K562 (cell line): Measurements from ENCODE around the gene RASGRP2. TPM values are rescaled to one million over a fixed set of nuclear protein-coding genes. Genes with fewer than 3 reads are reported as not detected.

Source experiments
- ARID1B ChIP-seq: fragments of 450-650 bp; IDR thresholded peaks from 2 replicates; pipeline ENCODE4 v1.6.1; 2016; ENCODE audit warnings: antibody characterized with exemption, mild to moderate bottlenecking, inconsistent platforms
- ARNT ChIP-seq, 2 experiments: fragments of 450-650 bp; IDR thresholded peaks; 2 replicates each; pipeline ENCODE4 v1.6.1; 2016; ENCODE audit warnings: mild to moderate bottlenecking in 1 of 2
- CBX3 ChIP-seq, 2 experiments: IDR thresholded peaks; 1 replicate in 1 of 2; 2 replicates in 1 of 2; pipeline ENCODE4 v1.6.1; 2012; ENCODE audit warnings: inconsistent platforms in 2 of 2, low read length in 2 of 2, borderline replicate concordance in 1 of 2, control low read depth in 1 of 2
- CEBPZ ChIP-seq: fragments of 150-350 bp; IDR thresholded peaks from 2 replicates; pipeline ENCODE4 v1.6.1; 2014; ENCODE audit warnings: low read depth, mild to moderate bottlenecking, low read length, borderline replicate concordance
- EP400 ChIP-seq: fragments of 450-650 bp; IDR thresholded peaks from 2 replicates; pipeline ENCODE4 v1.6.1; 2017; ENCODE audit warnings: antibody characterized with exemption, mild to moderate bottlenecking, moderate library complexity
- HDAC2 ChIP-seq: fragments of 450-650 bp; IDR thresholded peaks from 2 replicates; pipeline ENCODE4 v1.6.1; 2016; ENCODE audit warnings: mild to moderate bottlenecking
- KLF13 ChIP-seq: fragments of 450-650 bp; IDR thresholded peaks from 2 replicates; pipeline ENCODE4 v1.6.1; 2016; ENCODE audit warnings: missing genetic modification characterization, low read depth, mild to moderate bottlenecking, missing compliant biosample characterization, moderate library complexity, borderline replicate concordance
- MEF2A ChIP-seq: IDR thresholded peaks from 2 replicates; pipeline ENCODE4 v1.6.1; 2011; ENCODE audit warnings: low read depth, mild to moderate bottlenecking, low read length, moderate library complexity; ENCODE audit not compliant: control insufficient read depth
- MXI1 ChIP-seq: IDR thresholded peaks from 2 replicates; pipeline ENCODE4 v1.6.1; 2011; ENCODE audit warnings: low read depth, mild to moderate bottlenecking, improper control_type of control experiment, low read length
- MYC ChIP-seq, 2 experiments: fragments of 250-450 bp in 1 of 2; sonication (Bioruptor Pico) in 1 of 2; IDR thresholded peaks; 2 replicates each; pipeline versions ENCODE4 v1.5.1 to v1.6.1; 2012 to 2021; ENCODE audit warnings: low read depth in 2 of 2, borderline replicate concordance in 1 of 2, improper control_type of control experiment in 1 of 2, low read length in 1 of 2, mild to moderate bottlenecking in 1 of 2, moderate library complexity in 1 of 2
- NFE2 ChIP-seq: IDR thresholded peaks from 2 replicates; pipeline ENCODE4 v1.6.1; 2014; ENCODE audit warnings: antibody characterized with exemption, low read depth
- RBM17 ChIP-seq: fragments of 200-400 bp; formaldehyde crosslinking; IDR thresholded peaks from 2 replicates; pipeline ENCODE4 v1.6.1; 2017; ENCODE audit warnings: low read depth, mild to moderate bottlenecking, low read length, borderline replicate concordance
- RBM22 ChIP-seq: fragments of 200-400 bp; formaldehyde crosslinking; IDR thresholded peaks from 2 replicates; pipeline ENCODE4 v1.6.1; 2018; ENCODE audit warnings: low read length, low read depth; ENCODE audit not compliant: poor library complexity, severe bottlenecking
- SIX5 ChIP-seq, 2 experiments: IDR thresholded peaks; 2 replicates each; pipeline ENCODE4 v1.6.1; 2011; ENCODE audit warnings: low read length in 2 of 2, borderline replicate concordance in 1 of 2, low read depth in 1 of 2, mild to moderate bottlenecking in 1 of 2, moderate library complexity in 1 of 2; ENCODE audit not compliant: insufficient read depth in 1 of 2
- SPI1 ChIP-seq: IDR thresholded peaks from 2 replicates; pipeline ENCODE4 v1.6.1; 2011; ENCODE audit warnings: low read depth, low read length, control low read depth, borderline replicate concordance
- STAT5B ChIP-seq: fragments of 250-450 bp; sonication (Bioruptor Pico); IDR thresholded peaks from 2 replicates; pipeline ENCODE4 v1.8.0; 2021; ENCODE audit warnings: mild to moderate bottlenecking, inconsistent platforms
- TBL1XR1 ChIP-seq, 2 experiments: IDR thresholded peaks; 2 replicates each; pipeline ENCODE4 v1.6.1; 2012; ENCODE audit warnings: improper control_type of control experiment in 2 of 2, low read length in 2 of 2, mild to moderate bottlenecking in 1 of 2
- ZHX1 ChIP-seq: fragments of 150-350 bp; conservative IDR thresholded peaks from 2 replicates; pipeline ENCODE4 v1.6.1; 2014; ENCODE audit warnings: low read length
- ZNF586 ChIP-seq: fragments of 450-650 bp; formaldehyde crosslinking; conservative IDR thresholded peaks from 2 replicates; pipeline ENCODE4 v1.4.0; 2020; ENCODE audit warnings: mild to moderate bottlenecking, moderate library complexity
- polyA plus RNA-seq, 8 experiments: library from polyadenylated mRNA; depleted of rRNA in 4 of 8; stranded (reverse) in 5 of 8; unstranded in 3 of 8; fragments of >200 nt; fragmentation: Nextera tagmentation in 2 of 8; fragmentation: Illumina TruSeq in 1 of 8; extraction: Ambion mirVana in 2 of 8; extraction: Trizol in 1 of 8; gene quantifications; 2 replicates each; pipeline versions ENCODE4 v1.2.1 to v1.2.3, GENCODE V29; 2011 to 2014; ENCODE audit warnings: inconsistent platforms in 1 of 8, missing spikeins in 1 of 8
- total RNA-seq, 7 experiments: library from RNA; depleted of rRNA in 6 of 7; stranded (reverse); fragments of >200 nt in 6 of 7; fragmentation: Illumina TruSeq in 2 of 7; extraction: Trizol in 2 of 7; gene quantifications; 2 replicates each; pipeline versions ENCODE4 v1.2.1 to v1.2.3, GENCODE V29; 2011 to 2021; ENCODE audit warnings: low replicate concordance in 1 of 7

Gene RASGRP2
- total and polyA plus RNA-seq, 9 of the 15 experiments (the other 6 are each of a cell fraction or from before 2014, with no cell fraction given), result 0.87 to 22.7 (median 5.5) TPM

- TF ChIP-seq MEF2A (no peak), ZNF586 (CRISPR knock-in tag) (no peak), RBM22 (no peak), TBL1XR1 (IDR thresholded peaks at IDR 0.05; ENCODE audit: low read length in 2 of 2) (no peak), ARID1B (no peak), KLF13 (tag) (no peak), SPI1 (no peak), CBX3 (IDR thresholded peaks at IDR 0.05; ENCODE audit: borderline replicate concordance in 1 of 2, low read length in 2 of 2) (no peak), HDAC2 (no peak), ZHX1 (no peak), CEBPZ (no peak), SIX5 (IDR thresholded peaks at IDR 0.05; ENCODE audit: borderline replicate concordance in 1 of 2, insufficient read depth in 1 of 2, low read depth in 1 of 2, low read length in 2 of 2) (no peak), MXI1 (no peak), RBM17 (no peak), ARNT (IDR thresholded peaks at IDR 0.05) (peak in 1 of 2 experiments; percentile 40; a peak in 1 of 4 replicates), EP400 (no peak), STAT5B (CRISPR knock-in tag) (no peak), MYC (IDR thresholded peaks at IDR 0.05; ENCODE audit: low read depth, low read length) (no peak), MYC (CRISPR knock-in tag; IDR thresholded peaks at IDR 0.05; ENCODE audit: borderline replicate concordance, low read depth) (no peak), NFE2 (no peak)
Measured at GRCh38 chr11:64687643-64688533, 56.1 kb downstream of the RASGRP2 start (continued).
